Stimulated activated CD8-positive, alpha-beta memory T cell treated with anti-CD3 and anti-CD28 coated beads, Interleukin-15, amount 100 ng/mL, for 1 hour (primary cell): Measurements from ENCODE around the gene NEURL1.

Experiments
- DNase-seq: peaks from one replicate; pipeline ENCODE4 v3.0.0-alpha.2; 2020; ENCODE audit warnings: low read depth

NEURL1 gene, protein sequence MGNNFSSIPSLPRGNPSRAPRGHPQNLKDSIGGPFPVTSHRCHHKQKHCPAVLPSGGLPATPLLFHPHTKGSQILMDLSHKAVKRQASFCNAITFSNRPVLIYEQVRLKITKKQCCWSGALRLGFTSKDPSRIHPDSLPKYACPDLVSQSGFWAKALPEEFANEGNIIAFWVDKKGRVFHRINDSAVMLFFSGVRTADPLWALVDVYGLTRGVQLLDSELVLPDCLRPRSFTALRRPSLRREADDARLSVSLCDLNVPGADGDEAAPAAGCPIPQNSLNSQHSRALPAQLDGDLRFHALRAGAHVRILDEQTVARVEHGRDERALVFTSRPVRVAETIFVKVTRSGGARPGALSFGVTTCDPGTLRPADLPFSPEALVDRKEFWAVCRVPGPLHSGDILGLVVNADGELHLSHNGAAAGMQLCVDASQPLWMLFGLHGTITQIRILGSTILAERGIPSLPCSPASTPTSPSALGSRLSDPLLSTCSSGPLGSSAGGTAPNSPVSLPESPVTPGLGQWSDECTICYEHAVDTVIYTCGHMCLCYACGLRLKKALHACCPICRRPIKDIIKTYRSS

DNA sequence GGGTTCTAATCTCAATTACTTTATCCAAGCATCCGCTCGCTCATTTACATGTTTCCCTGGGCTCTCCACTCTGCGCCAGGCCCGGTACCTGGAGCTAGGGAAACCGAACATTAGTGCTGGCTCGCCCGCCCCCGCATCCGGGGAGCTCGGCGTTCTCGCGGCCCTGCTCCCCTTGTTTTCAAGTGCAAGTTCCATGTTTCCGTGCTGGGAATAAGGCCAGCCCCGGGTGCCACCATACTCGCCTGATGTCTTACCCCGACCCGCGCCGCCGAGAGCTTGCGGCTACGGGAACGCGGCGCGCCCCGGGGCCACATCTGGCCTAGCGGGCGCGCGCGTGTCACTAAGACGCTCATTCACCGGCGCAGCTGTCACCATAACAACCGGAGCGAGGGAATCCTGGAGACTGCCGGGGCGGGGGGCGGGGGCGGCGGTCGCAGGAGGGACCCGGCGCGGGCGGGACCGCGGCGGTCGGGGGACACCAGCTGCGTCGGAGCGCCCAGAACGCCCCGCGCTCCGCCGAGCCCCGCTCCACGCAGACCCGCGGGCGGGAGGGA lies at the start of gene NEURL1:
TSS of gene NEURL1 (plus strand) at position 344 of the 554 bp plus-strand sequence. CDS start 683 bp downstream, outside the sequence.
- DNase-seq: no peak

DNA sequence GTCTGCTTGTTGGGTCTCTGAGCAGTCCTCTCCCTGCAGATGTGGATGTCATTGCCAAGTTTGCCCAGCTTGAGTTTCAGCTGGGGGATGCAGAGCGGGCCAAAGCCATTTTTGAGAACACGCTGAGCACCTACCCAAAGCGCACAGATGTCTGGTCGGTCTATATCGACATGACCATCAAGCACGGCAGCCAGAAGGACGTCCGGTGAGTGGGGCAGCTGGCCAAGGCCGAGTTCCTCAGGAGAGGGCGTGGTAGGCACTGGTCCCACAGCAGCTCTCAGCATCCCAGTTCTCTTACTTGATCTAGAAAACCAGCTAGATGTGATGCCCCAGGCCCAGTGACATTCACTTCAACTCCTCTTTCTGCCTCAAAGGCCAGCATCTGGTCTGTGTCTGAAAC lies 49.0 kb upstream of the NEURL1 start:
- DNase-seq: no peak

DNA sequence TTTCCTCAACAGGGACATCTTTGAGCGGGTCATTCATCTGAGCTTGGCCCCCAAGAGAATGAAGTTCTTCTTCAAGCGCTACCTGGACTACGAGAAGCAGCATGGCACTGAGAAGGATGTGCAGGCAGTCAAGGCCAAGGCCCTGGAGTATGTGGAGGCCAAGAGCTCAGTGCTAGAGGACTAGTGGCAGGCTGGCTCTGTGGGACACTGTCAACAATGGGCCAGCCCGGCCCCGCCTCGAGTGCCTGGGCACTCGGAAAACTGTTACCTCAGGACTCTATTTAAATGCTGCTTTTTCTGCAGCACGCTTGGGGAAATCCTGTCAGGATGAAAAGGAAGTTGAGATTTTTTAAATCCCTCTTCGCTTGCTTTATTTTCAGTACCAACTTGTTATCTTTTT lies 48.1 kb upstream of the NEURL1 start:
- no peak for DNase-seq

DNA sequence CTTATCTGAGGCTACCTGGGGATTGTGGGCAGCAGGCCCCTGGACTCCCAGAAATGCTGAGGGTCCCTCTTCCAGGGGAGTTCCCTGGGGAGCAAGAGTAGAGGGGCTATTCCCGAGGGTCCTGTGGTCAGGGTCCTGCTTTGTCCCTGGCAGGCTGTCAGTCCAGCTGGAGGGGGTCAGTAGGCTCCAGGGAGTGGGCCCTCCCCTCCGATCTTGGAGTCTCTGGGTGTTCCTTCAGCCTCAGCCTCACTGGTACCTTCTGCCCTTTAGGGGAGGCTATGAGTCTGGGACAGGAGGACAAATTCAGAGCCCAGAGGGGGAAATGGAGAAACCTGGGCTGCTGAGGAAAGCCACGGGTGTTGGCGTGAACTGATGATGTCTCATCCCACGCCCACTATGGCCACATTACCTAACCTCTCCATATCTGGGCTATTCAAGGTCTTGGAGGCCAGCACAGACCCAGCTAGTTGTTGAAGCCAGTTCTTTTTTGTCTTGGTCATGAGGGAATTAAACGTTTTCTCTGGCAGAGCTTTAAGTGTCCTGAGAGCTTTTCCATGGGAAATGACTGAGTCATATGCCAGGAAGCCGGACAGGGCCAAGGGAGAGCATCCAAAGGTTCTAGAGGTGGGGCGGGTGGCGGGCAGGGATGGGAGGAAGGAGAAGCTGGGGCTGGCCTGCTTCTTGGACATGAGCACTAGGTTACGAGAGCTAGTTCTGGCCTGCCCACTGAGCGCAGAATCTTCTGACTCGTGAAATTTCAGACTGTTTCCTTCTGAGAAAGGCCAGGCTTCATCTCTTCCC lies 47.5 kb upstream of the NEURL1 start:
- DNase-seq: no peak

DNA sequence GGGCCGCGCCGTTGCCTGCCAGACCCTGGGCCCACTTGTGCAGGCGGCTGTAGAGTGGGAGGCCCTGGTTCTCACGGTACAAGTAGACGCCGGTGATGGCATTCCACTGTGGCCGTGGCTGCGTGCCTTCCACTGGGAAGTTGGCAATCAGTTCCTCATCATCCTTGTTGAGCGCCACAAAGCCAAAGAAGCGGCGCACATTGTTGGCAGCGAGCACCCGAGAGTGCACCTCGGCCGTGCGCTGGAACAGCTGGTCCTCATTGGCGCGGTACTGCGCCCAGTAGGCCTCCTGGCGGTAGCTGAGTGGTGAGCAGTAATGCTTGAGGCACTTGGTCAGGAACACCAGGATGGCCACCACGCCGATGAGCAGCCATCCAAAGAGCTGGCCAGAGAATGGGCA lies 46.3 kb upstream of the NEURL1 start:
- no peak for DNase-seq

DNA sequence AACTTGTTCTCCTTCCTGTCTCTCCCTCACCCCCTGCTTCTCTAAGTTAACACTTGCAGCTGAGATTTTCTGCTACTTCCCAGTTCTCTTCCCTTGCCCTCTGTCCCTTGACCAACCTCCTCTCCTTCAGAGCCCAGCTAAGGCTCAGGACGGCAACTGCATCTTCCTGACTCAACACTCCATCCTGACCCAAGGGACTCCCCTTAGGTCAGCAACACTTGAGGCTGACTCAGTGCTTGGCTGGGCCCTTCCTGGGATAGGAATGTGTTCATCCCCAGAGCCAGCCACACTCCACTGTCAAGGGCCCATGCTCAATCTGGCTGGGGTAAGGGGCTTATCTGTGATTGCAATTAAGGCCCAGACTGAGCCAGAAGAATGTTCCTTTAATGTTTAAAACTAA lies 44.8 kb upstream of the NEURL1 start:
- DNase-seq: no peak

DNA sequence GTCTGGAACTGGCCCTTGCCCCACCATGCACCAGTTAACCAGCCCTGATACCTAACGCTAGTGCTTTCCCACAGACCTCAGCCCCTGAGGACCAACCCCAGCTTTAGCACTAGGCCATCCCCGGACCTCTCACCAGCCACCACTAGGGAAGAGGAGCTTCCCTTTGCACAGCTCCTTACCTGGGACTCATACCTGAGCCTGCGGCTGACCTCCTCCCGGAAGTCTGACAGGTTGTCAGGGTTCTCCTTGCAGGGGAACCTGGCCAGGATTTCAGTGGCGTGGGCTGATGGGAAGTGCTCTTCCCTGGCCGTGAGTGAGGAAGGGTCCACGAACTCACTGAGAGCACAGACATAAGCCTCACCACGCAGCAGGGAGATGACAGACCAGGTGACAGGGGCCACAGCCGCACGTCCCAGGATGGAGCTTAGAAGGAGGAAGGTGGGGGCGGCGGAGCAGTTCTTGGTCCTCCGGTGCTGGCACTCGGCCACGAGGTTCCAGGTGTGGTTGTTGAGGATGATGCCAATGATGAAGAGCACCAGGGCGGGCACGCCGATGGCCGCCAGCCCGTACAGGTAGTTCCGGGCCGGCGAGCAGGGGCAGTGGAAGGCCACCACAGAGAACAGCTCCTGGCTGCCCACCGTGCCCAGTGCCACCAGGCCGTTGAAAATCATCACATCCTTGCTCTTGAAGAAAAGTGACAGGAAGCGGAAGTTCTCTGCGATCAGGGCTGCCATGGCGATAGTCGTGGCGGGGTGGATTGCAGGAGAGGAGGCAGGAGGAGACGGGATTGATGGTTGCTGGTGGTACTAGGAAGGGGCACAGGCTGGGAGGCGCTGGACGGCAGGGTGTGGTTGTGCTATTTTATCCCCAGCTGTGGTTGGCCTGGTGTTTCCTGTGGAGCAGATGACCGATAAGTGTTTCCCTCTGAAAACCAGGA lies 44.0 kb upstream of the NEURL1 start:
- DNase-seq: no peak

DNA sequence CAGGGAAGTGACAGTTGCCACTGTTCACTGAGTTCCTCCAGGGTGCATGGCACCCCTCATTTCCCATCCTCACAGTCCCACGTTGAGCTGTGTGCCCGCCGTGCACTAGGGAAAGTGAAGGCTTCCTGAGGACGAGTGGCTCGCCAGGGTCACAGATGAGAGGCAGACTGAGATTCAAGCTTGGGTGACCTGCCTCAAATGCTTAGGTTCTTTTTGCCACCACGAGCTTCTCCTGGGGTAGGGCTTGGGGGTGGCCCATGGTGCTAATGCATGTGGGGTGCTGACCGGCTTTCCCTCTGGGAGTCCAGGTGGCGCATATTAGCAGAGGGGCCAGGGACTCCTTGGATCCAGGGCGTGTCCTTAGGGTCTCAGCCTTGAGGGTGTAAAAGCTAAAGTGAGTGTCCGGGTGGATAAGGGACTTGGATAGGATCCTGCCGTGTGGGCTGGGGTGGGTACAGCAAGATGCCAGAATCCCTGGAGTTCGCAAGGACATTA lies 43.3 kb upstream of the NEURL1 start:
- DNase-seq: no peak

DNA sequence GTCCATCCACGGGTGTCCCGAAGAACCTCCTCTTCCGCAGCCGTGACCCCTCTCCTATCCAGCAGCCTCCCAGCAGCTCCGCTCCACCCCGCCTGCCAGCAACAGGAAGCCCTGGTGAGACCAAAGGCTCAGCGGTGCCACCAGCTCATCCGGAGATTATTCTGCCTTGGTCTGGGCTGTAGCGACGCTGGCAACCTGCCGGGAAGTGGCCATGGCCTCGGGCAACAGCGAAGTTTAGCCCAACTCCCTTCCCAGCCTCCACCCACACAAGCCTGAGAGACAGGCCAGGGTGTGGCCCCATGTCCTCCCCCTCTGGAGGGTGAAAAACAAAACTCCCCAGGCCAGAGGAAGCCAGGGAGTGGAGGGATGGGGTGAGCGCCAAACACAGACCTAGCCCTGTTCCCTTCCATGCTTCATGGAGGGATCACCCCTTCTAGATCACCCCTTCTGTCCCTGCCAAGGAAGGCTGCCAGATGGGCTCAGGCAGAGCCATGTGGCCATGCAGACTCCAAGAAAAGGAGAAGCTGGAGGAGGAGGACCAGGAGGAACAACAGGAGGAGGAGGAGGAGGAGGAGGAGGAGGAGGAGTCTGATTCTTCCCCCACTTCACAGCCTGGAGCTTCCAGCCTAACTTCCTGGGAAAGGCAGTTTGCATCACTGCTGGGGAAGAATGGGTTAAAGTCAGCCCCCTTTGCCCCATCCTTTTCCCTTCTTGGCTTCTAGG lies 42.3 kb upstream of the NEURL1 start:
- no peak for DNase-seq

DNA sequence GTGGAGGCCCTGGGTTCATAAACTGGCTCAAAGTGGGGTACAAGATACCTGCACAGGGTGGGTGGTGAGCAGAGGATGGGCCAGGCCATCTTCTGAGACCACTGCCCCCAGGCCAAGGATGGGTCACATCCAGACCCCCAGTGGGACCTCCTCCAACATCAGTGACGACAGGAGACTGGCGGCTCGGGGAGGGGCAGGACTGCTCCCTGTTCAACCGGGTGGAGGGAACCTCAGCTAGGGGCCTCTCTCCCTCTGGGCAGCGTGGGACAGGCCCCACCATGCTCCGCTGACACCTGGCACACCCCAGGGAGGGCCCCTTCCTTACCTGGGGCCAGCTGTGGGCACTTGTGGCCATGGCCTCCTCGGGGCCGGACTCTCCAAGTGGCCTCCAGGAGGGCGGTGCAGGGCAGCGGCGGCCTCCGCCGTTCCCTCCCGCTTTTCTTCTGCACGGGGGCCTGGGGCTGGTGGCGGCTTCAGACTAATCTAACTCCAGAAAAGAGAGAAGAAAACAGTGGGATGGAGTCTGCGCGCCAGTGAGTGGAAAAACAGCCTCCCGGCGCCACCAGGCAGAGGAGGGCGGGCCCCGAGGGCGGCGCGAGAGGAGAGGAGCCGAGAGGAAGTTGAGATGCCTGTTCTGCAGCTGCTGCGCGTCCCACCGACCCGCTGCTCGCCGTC lies 41.5 kb upstream of the NEURL1 start, which contains the start of gene CALHM2:
TSS of gene CALHM2 (minus strand) at position 540 of the 675 bp plus-strand sequence. CDS start 2,429 bp downstream, outside the sequence.
- DNase-seq: peak; percentile 31

DNA sequence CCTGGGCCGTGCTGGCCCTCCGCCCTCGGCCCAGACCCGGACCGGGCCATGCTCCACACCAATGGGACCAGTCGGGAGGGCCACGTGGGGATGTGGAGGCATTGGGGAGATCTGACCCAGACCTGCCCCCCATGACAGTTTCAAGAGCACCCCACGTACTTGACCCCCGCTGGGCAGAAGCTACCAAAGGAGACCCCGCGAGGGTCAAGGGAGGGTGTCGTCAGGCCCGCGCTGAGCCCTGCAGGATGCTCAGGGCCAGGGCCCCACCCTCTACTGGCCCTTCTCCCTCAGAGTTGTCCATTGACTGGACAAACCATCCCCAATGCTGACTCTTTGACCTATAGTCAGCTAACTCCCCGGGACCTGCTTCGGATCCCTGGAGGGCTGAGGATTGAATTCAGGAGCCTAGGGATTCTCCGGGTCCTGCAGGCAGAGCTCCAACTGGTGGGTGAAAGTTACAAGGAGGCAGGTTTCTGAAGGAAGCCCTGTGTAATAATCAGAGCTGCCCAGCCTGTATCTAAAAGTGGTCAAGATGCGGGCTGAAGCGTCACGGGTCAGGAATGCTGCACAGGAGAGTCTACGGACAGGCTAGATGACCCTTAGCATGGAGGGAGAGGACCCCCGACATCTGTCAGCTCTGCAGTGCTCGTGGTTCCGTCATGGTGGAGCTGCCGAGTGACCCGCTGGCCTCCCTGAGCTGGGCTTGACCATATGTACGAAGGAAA lies 40.8 kb upstream of the NEURL1 start:
- DNase-seq: no peak

DNA sequence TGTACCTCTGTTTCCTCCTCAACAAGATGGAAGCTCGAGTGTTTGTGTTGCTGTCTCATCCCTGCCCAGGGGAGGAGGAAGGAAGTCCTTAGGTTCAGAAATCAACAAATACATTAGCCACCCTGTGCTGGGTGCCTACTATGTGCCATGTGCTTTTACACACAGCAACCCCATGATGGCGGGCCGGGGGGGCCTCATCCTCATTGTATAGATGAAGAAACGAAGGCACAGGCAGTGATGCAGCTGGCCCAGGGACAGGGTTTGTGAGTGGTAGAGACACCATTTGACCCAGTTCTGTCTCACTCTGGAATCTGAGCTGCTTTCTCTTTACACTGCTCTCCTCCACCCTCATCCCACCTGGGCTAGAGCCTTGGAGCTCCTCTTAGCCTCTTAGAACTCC lies 39.5 kb upstream of the NEURL1 start:
- no peak for DNase-seq

DNA sequence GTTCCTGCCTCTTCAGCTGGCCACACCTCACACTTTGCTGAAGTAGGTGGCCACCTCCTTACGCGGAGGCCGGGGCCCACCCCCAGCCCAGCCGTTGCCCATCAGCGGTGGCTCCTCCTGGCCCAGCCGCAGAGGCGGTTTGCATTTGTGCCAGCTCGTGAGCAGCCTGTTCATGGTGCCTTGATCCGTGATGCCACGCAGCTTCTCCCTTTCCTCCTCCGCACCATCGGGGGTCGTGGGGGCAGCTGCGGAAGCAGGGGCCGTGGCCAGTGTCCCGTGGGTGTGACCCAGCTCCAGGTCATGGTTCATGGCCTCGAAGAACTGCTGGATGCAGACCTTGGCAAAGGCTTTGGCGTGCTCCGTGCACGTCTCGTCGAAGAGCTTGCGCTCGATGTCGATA lies 38.3 kb upstream of the NEURL1 start:
- no peak for DNase-seq

DNA sequence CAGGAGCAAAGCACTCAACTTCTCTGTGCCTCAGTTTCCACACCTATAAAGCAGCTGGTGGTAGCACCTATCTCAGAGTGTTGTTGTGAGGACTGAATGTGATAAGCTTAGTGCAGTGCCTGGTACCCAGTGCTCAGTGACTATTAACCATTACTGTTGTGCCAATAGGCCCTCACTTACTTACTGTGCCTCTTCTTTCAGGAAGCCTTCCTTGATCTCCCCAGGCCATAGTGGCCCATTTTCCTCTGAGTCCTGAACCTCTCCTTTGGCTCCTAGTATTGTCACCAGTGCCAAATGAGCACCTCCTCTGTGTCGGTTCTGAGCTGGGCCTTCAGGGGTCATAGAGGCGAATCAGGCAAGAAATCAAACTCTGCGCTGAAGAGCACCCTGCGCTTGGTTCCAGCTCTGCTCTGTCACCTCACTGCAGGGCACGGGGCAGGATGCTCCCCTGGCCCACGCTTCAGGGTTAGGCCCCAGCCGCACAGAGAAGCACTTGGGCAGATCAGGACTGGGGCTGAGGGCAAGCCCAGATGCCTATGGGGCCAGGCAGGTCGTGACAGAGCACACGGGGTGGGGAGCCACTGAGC lies 37.3 kb upstream of the NEURL1 start:
- DNase-seq: no peak

DNA sequence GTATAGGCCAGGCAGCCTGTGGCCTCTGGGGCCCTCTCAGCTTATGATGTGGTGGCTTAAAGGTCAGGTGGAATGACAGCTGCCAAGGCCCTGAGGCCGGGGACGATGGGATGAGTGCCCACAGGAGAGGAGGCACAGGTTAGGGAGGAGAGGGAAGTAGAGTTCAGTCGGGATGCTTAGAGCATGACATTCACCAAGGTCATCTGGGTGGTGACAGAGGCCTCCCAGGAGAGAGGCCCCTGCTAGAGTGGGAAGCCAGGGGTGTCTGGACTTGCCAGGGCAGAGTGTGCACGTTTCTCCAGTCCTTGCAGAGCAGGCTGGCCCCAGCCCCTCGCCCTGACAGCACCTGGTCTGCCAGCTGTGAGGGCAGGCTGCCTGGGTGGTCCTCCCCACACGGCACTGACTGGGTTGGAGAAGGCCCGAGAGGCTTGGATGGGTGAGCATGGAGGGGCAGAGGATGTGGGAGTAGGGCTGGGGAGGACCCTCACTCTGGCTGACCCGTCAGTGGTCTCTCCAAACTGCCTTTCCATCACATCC lies 36.3 kb upstream of the NEURL1 start:
- DNase-seq: no peak

DNA sequence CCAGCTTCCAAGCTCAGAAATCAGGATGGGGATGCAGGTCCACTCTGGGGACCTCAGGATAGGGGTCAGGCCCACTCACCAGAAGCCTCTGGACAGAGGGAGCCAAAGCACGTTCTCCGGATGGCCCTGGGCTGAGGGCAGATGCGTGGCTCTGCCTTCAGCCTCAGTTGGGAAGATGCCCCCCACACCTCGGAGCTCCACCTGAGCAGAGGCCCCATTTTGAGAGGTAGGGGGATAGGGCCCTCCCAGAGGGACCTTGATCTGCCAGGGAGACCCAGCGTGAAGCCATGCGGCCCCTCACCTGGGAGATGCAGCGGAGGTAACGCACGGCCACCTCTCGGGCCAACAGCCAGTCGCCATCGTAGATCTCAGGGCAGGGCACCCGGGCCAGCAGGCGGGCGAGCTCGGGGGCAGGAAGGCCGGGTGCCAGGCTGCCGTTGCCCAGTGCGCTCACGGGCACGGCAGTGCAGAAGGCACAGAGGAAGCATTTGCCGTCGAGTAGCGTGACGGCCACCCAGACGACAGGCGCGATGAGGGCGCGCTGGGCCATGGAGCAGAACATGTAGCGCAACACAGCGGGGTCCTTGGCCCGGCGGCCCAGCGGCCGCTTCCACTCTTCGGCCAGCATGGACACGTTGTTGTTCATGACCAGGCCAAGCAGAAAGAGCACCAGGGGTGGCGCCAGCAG lies 35.5 kb upstream of the NEURL1 start:
- DNase-seq: no peak

DNA sequence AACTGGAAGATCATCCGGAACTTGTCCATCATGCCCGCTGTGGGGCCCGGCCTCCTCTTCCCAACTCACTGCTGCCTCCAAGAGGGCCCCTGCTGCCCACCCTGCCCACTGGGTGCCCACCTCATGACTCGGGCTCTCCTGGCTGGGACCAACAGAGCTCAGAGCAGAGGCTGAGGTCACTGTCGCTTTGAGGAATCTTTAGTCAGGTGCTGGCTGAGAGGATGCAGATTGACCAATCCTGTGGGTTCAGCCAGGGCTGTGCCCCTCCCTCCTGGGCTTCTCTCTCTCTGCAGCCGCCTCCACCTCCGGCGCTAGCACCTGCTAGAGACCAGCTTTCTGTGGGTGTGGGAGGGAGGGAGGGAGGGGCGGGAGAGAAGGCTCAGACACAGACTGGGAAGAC lies 34.8 kb upstream of the NEURL1 start, which contains the start of gene CALHM1:
TSS of gene CALHM1 (minus strand) at position 181 of the 400 bp plus-strand sequence. CDS start at position 32, 149 bp downstream.
- DNase-seq: no peak

DNA sequence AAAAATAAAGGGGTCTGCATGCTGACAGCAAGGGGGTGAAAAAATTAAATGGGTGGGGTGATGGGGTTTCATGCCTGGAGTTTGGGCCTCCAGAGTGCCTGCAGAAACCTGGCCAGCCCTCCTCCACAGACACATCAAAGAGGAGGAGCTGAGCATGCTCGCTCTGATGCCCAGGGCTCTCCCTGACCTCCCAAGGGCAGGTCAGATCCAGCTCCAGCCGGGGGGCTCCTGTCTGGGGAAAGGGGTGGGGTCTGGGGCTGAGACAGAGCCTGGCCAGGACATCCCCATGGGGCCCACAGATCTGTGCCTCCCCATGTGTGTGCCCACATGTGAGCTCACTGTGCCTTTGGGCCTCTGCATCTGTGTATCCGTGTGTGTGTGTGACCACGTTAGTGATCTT lies 33.9 kb upstream of the NEURL1 start:
- no peak for DNase-seq
